Esophagus squamous epithelium (tissue), 5 donors: Measurements from ENCODE around the gene HTR2B. TPM values are rescaled to one million over a fixed set of nuclear protein-coding genes. Genes with fewer than 3 reads are reported as not detected.

Experiments used
- DNase-seq: peaks from one replicate; lab custom pipeline; 2025; lab: John Stamatoyannopoulos, UW
- H3K27ac ChIP-seq, 4 donors: fragments of 200-600 bp; sonication (generic); one replicate each; pipeline ENCODE4 v1.5.1; 2016 to 2019; ENCODE audit warnings: mild to moderate bottlenecking in 1 of 4
- H3K27me3 ChIP-seq, 4 donors: fragments of 200-600 bp; sonication (generic); 1 replicate in 3 of 4; 2 replicates in 1 of 4; pipeline versions ENCODE4 v1.5.1 to v1.6.0; 2017 to 2021; ENCODE audit warnings: antibody characterized with exemption in 1 of 4
- H3K36me3 ChIP-seq, 3 donors: fragments of 200-600 bp; sonication (generic); one replicate each; pipeline ENCODE4 v1.5.1; 2016 to 2019
- H3K4me1 ChIP-seq, 3 donors: fragments of 200-600 bp; sonication (generic); one replicate each; pipeline ENCODE4 v1.5.1; 2017 to 2019
- H3K4me3 ChIP-seq, 4 donors: fragments of 200-600 bp; sonication (generic); 1 replicate in 3 of 4; 2 replicates in 1 of 4; pipeline ENCODE4 v1.5.1; 2016 to 2019; ENCODE audit warnings: mild to moderate bottlenecking in 2 of 4, moderate library complexity in 1 of 4
- H3K9me3 ChIP-seq, 3 donors: fragments of 200-600 bp; sonication (generic); one replicate each; pipeline ENCODE4 v1.5.1; 2016 to 2019
- CTCF ChIP-seq, 6 experiments: fragments of 450-650 bp in 4 of 6; fragments of 200-600 bp in 2 of 6; sonication (generic) in 2 of 6; IDR thresholded peaks; one replicate each; pipeline ENCODE4 v1.5.1; 2016 to 2019; ENCODE audit warnings: antibody characterized with exemption in 6 of 6, mild to moderate bottlenecking in 4 of 6, moderate library complexity in 4 of 6
- POLR2A ChIP-seq, 4 donors: fragments of 450-650 bp; IDR thresholded peaks; one replicate each; pipeline ENCODE4 v1.6.1; 2017; ENCODE audit warnings: antibody characterized with exemption in 4 of 4, mild to moderate bottlenecking in 4 of 4, moderate library complexity in 3 of 4
- WGBS, 2 donors: methylation state at CpG; one replicate each; pipeline ENCODE4 v1.1.5; 2018; 5-methylcytosine and 5-hydroxymethylcytosine counted together
- intact Hi-C: fragments of 100-400 bp; cut with DNase I; formaldehyde crosslinking; loops from one replicate; pipeline ENCODE4 v1.15.0; 2022
- total RNA-seq, 4 donors: library from RNA; depleted of rRNA; stranded (reverse); fragments of >200 nt; gene quantifications; one replicate each; pipeline ENCODE4 v1.1.0, GENCODE V29; 2016
- donor health status: DM: yes; HTN: yes; CAD: no.

The HTR2B gene
- total RNA-seq, 4 donors from 2014 or later = 0.22 to 0.76 TPM; not detected in 2

- WGBS, 2 donors = 82 to 83% methylated on average over 4 of the region's 4 CpGs
- no peak for DNase-seq
- Histone ChIP-seq H3K36me3 (peaks cover 0 to 100% (median 15%) of the 10 kb centered on the region in 3 donors), H3K27me3 (no peaks in the 10 kb centered on the region), H3K4me3 (no peak overlapping the region), H3K9me3 (no peaks in the 10 kb centered on the region), H3K4me1 (peaks cover 0 to 3% (median 0%) of the 10 kb centered on the region in 3 donors), H3K27ac (no peak overlapping the region)
- intact Hi-C loops = no loop called here
- TF ChIP-seq CTCF (IDR thresholded peaks at IDR 0.05) = no peak
- TF ChIP-seq POLR2A (IDR thresholded peaks at IDR 0.05) = no peak
Observed at GRCh38 chr2:231168460-231169139, 43.8 kb upstream of the HTR2B start.

GRCh38 chr2:231167745-231168459, 43.1 kb upstream of the HTR2B start:
- no peak for DNase-seq
- H3K9me3 ChIP-seq = no peaks in the 10 kb centered on the region
- H3K36me3 ChIP-seq = peaks cover 0 to 100% (median 15%) of the 10 kb centered on the region in 3 donors
- no peak for TF ChIP-seq POLR2A (IDR thresholded peaks at IDR 0.05)
- TF ChIP-seq CTCF (IDR thresholded peaks at IDR 0.05) = no peak
- intact Hi-C loops = no loop called here
- H3K27me3 ChIP-seq = no peaks in the 10 kb centered on the region
- H3K4me1 ChIP-seq = peaks cover 0 to 3% (median 0%) of the 10 kb centered on the region in 3 donors
- no peak overlapping the region for H3K4me3 ChIP-seq
- no peak overlapping the region for H3K27ac ChIP-seq
- WGBS, 2 donors = 76 to 85% methylated on average over 6 of the region's 6 CpGs

GRCh38 chr2:231163414-231164095, 38.7 kb upstream of the HTR2B start:
- Histone ChIP-seq H3K9me3 (no peaks in the 10 kb centered on the region), H3K4me3 (no peak overlapping the region), H3K4me1 (peaks cover 0 to 27% (median 0%) of the 10 kb centered on the region in 3 donors), H3K36me3 (peaks cover 0 to 87% (median 15%) of the 10 kb centered on the region in 3 donors), H3K27me3 (no peaks in the 10 kb centered on the region), H3K27ac (peak overlapping the region in 1 of 4 donors; percentile 62)
- DNase-seq = no peak
- intact Hi-C loops = no loop called here
- 87 to 92% methylated on average over 4 of the region's 4 CpGs for WGBS, 2 donors
- TF ChIP-seq POLR2A (IDR thresholded peaks at IDR 0.05) (no peak), CTCF (IDR thresholded peaks at IDR 0.05) (no peak)

GRCh38 chr2:231163011-231163410, 38.2 kb upstream of the HTR2B start:
- H3K4me1 ChIP-seq = peaks cover 0 to 27% (median 0%) of the 10 kb centered on the region in 3 donors
- H3K4me3 ChIP-seq = no peak overlapping the region
- H3K27me3 ChIP-seq = no peaks in the 10 kb centered on the region
- H3K36me3 ChIP-seq = peaks cover 0 to 85% (median 15%) of the 10 kb centered on the region in 3 donors
- peak overlapping the region in 1 of 4 donors; percentile 62 for H3K27ac ChIP-seq
- no peak for TF ChIP-seq CTCF (IDR thresholded peaks at IDR 0.05)
- no peak for TF ChIP-seq POLR2A (IDR thresholded peaks at IDR 0.05)
- no peaks in the 10 kb centered on the region for H3K9me3 ChIP-seq
- intact Hi-C loops = no loop called here
- 85 to 88% methylated on average over 3 of the region's 3 CpGs for WGBS, 2 donors
- no peak for DNase-seq
